Skin of body (tissue), 2 donors: ENCODE results near the gene SYTL3. TPM values are rescaled to one million over a fixed set of nuclear protein-coding genes. Genes with fewer than 3 reads are reported as not detected.
A peak's percentile ranks its signal among the peaks of the same experiment; 100 is the strongest.
"Not testable (repeated sequence)": the region's sequence is repeated elsewhere in the genome, so short reads cannot be mapped to it uniquely, and the experiment has no call there.

Experiments
- DNase-seq: peaks from one replicate; lab custom pipeline; 2025; lab: John Stamatoyannopoulos, UW
- total RNA-seq: library from RNA; depleted of rRNA; stranded (reverse); fragments of >200 nt; gene quantifications from one replicate; pipeline ENCODE4 v1.2.3, GENCODE V29; 2014

The SYTL3 gene
- total RNA-seq, 1 donor from 2014 or later = 2.7 TPM

- no peak for DNase-seq
These were observed 9.3 kb upstream of the SYTL3 start for GRCh38 chr6:158640519-158640918.

GRCh38 chr6:158642097-158642601 is 7.7 kb upstream of the SYTL3 start:
- no peak for DNase-seq

GRCh38 chr6:158643836-158644230 is 6.0 kb upstream of the SYTL3 start:
- no peak for DNase-seq

GRCh38 chr6:158644231-158645063 is 5.4 kb upstream of the SYTL3 start, which contains the start of gene DYNLT1:
DYNLT1 (minus strand) TSS chr6:158644743; CDS start chr6:158644708, 35 bp downstream.
- DNase-seq = peak; percentile 81

GRCh38 chr6:158645064-158646022 is 4.5 kb upstream of the SYTL3 start:
- DNase-seq = peak; percentile 70

GRCh38 chr6:158646023-158646910 is 3.6 kb upstream of the SYTL3 start:
- DNase-seq = no peak

- DNase-seq = no peak
These were observed 2.4 kb upstream of the SYTL3 start for GRCh38 chr6:158647501-158647900.

- no peak for DNase-seq
These were observed 1.1 kb upstream of the SYTL3 start for GRCh38 chr6:158648682-158649131.

GRCh38 chr6:158651981-158652737 is 2.3 kb downstream of the SYTL3 start:
- DNase-seq = not testable (repeated sequence)

GRCh38 chr6:158653577-158654354 is 3.9 kb downstream of the SYTL3 start:
- no peak for DNase-seq

- DNase-seq = no peak
These were observed 4.6 kb downstream of the SYTL3 start for GRCh38 chr6:158654498-158654897.

- DNase-seq = no peak
These were observed 5.2 kb downstream of the SYTL3 start for GRCh38 chr6:158654960-158655489.

GRCh38 chr6:158655569-158656450 is 6.0 kb downstream of the SYTL3 start:
- no peak for DNase-seq

- DNase-seq = not testable (repeated sequence)
These were observed 7.1 kb downstream of the SYTL3 start for GRCh38 chr6:158656986-158657385.

- DNase-seq = no peak
These were observed 10.5 kb downstream of the SYTL3 start for GRCh38 chr6:158660333-158660754.

- DNase-seq = no peak
These were observed 11.4 kb downstream of the SYTL3 start for GRCh38 chr6:158661156-158661685.

- no peak for DNase-seq
These were observed 12.7 kb downstream of the SYTL3 start for GRCh38 chr6:158662607-158662953.
